WTC11 (cell line): Measurements from ENCODE around the gene SRPK1. TPM values are rescaled to one million over a fixed set of nuclear protein-coding genes. Genes with fewer than 3 reads are reported as not detected.

Source experiments
- ATAC-seq: fragments of 200-7000 bp; cut with Tn5 transposase; 2 replicates; pipeline ENCODE4 v1.10.0; 2021; ENCODE audit warnings: mild to moderate bottlenecking, moderate library complexity
- CTCF ChIA-PET: fragments of 300-600 bp; sonication (Branson Sonifier 250); formaldehyde crosslinking; loops from one replicate; lab custom pipeline; 2021; ENCODE audit warnings: antibody characterized with exemption; lab: Charles Lee
- POLR2A ChIA-PET: fragments of 350-600 bp; sonication (Branson Sonifier 250); formaldehyde crosslinking; loops from one replicate; lab custom pipeline; 2021; ENCODE audit warnings: antibody characterized with exemption; lab: Charles Lee
- DNase-seq: peaks from one replicate; pipeline ENCODE4 v3.0.0; 2021; ENCODE audit warnings: low spot score
- H3K27ac Mint-ChIP-seq: 2 replicates; pipeline ENCODE4 v1.8.0; 2021; ENCODE audit warnings: mixed read lengths
- H3K27me3 Mint-ChIP-seq: 2 replicates; pipeline ENCODE4 v1.8.0; 2021; ENCODE audit warnings: low read depth, mild to moderate bottlenecking, moderate library complexity, mixed read lengths
- H3K36me3 Mint-ChIP-seq: 2 replicates; pipeline ENCODE4 v1.8.0; 2021; ENCODE audit warnings: mixed read lengths
- H3K4me1 Mint-ChIP-seq: 2 replicates; pipeline ENCODE4 v1.8.0; 2022; ENCODE audit warnings: mixed read lengths
- H3K4me3 Mint-ChIP-seq: 2 replicates; pipeline ENCODE4 v1.8.0; 2021; ENCODE audit warnings: mild to moderate bottlenecking, moderate library complexity, mixed read lengths
- H3K9me3 Mint-ChIP-seq: 2 replicates; pipeline ENCODE4 v1.8.0; 2021; ENCODE audit warnings: mixed read lengths
- ATF1 ChIP-seq: sonication (generic); formaldehyde crosslinking; IDR thresholded peaks from 2 replicates; pipeline ENCODE4 v1.8.1; 2023; ENCODE audit warnings: mild to moderate bottlenecking, moderate library complexity, missing genetic modification reagents
- ELF4 ChIP-seq: sonication (generic); formaldehyde crosslinking; IDR thresholded peaks from 2 replicates; pipeline ENCODE4 v1.8.1; 2022; ENCODE audit warnings: low read depth, mild to moderate bottlenecking, moderate library complexity, missing genetic modification reagents
- GRHL2 ChIP-seq: fragments of 250-450 bp; sonication (Bioruptor Pico); IDR thresholded peaks from 2 replicates; pipeline ENCODE4 v1.8.0; 2022; ENCODE audit warnings: mild to moderate bottlenecking, moderate library complexity; ENCODE audit not compliant: insufficient replicate concordance, severe bottlenecking
- IRF2 ChIP-seq: sonication (generic); formaldehyde crosslinking; IDR thresholded peaks from 2 replicates; pipeline ENCODE4 v1.8.0; 2022; ENCODE audit warnings: low read depth, missing genetic modification reagents, borderline replicate concordance
- NFATC4 ChIP-seq: fragments of 250-450 bp; sonication (Bioruptor Pico); IDR thresholded peaks from 2 replicates; pipeline ENCODE4 v1.9.0; 2021; ENCODE audit warnings: mild to moderate bottlenecking
- NR2C2 ChIP-seq: sonication (generic); formaldehyde crosslinking; IDR thresholded peaks from 2 replicates; pipeline ENCODE4 v1.8.0; 2022; ENCODE audit warnings: mild to moderate bottlenecking, missing genetic modification reagents
- RORB ChIP-seq: fragments of 250-450 bp; sonication (Bioruptor Pico); IDR thresholded peaks from 2 replicates; pipeline ENCODE4 v1.9.0; 2021; ENCODE audit warnings: mild to moderate bottlenecking
- SMAD4 ChIP-seq: sonication (generic); formaldehyde crosslinking; IDR thresholded peaks from 2 replicates; pipeline ENCODE4 v1.8.0; 2022; ENCODE audit warnings: mild to moderate bottlenecking, missing genetic modification reagents
- SOX15 ChIP-seq: fragments of 250-450 bp; sonication (Bioruptor Pico); IDR thresholded peaks from 2 replicates; pipeline ENCODE4 v1.9.0; 2021; ENCODE audit warnings: mild to moderate bottlenecking
- TEAD1 ChIP-seq: sonication (generic); formaldehyde crosslinking; IDR thresholded peaks from 2 replicates; pipeline ENCODE4 v1.8.0; 2022; ENCODE audit warnings: mild to moderate bottlenecking, missing genetic modification reagents
- TEAD4 ChIP-seq: sonication (generic); formaldehyde crosslinking; IDR thresholded peaks from 2 replicates; pipeline ENCODE4 v1.8.0; 2022; ENCODE audit warnings: mild to moderate bottlenecking, missing genetic modification reagents
- ZNF138 ChIP-seq: sonication (generic); formaldehyde crosslinking; conservative IDR thresholded peaks from 2 replicates; pipeline ENCODE4 v1.8.1; 2022; ENCODE audit warnings: mild to moderate bottlenecking, moderate library complexity, missing genetic modification reagents
- ZNF219 ChIP-seq: sonication (generic); formaldehyde crosslinking; IDR thresholded peaks from 2 replicates; pipeline ENCODE4 v1.8.0; 2023; ENCODE audit warnings: missing genetic modification reagents, mild to moderate bottlenecking, borderline replicate concordance
- ZNF423 ChIP-seq: fragments of 250-450 bp; sonication (Bioruptor Pico); IDR thresholded peaks from 2 replicates; pipeline ENCODE4 v2.1.2; 2022; ENCODE audit warnings: mild to moderate bottlenecking, moderate library complexity
- total RNA-seq: library from RNA; stranded (reverse); gene quantifications from 3 replicates; pipeline ENCODE4 v1.2.3, GENCODE V29; 2021
- TF ChIP-seq, protein P1 (sequence below): fragments of 250-450 bp; sonication (Bioruptor Pico); IDR thresholded peaks from 2 replicates; pipeline ENCODE4 v1.9.0; 2021; ENCODE audit warnings: moderate library complexity, mild to moderate bottlenecking, inconsistent platforms, borderline replicate concordance
- TF ChIP-seq, protein P2 (sequence below): sonication (generic); formaldehyde crosslinking; IDR thresholded peaks from 2 replicates; pipeline ENCODE4 v1.8.1; 2023; ENCODE audit warnings: mild to moderate bottlenecking, missing genetic modification reagents, moderate library complexity
- TF ChIP-seq, protein P3 (sequence below): sonication (generic); formaldehyde crosslinking; IDR thresholded peaks from 2 replicates; pipeline ENCODE4 v1.8.0; 2023; ENCODE audit warnings: missing genetic modification reagents, mild to moderate bottlenecking, borderline replicate concordance
- TF ChIP-seq, protein P4 (sequence below): fragments of 250-450 bp; sonication (Bioruptor Pico); conservative IDR thresholded peaks from 2 replicates; pipeline ENCODE4 v1.9.0; 2021; ENCODE audit warnings: mild to moderate bottlenecking
- TF ChIP-seq, protein P5 (sequence below): sonication (generic); formaldehyde crosslinking; IDR thresholded peaks from 2 replicates; pipeline ENCODE4 v1.8.1; 2022; ENCODE audit warnings: mild to moderate bottlenecking, moderate library complexity, missing genetic modification reagents

Gene SRPK1
- total RNA-seq, 1 experiment from 2014 or later: 100.0 TPM

DNA sequence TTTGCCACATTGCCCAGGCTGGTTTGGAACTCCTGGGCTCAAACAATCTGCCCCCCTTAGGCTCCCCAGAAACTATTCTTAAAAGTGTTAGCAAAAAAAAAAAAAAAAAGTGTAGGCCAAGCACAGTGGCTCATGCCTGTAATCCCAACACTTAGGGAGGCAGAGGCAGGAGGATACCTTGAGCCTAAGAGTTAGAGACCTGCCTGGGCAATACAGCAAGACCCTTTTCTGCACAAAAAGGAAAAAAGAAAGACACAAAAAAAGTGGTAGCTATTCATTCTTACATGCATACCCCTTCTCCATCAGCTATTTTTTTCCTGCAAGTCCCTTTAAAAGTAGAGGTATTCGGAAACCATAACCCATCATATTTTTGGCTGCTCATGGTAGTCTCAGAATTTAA lies 3.2 kb upstream of the SRPK1 start:
- ChIA-PET POLR2A (no interaction called here), CTCF (interaction anchor here (1.0 kb wide), 1 partner anchor 171 kb away, joined by 3 read pairs; no protein-coding TSS in a partner anchor)
- Mint-ChIP-seq H3K9me3 (no peaks in the 10 kb centered on the region), H3K36me3 (peaks cover 5% of the 10 kb centered on the region; the same call in 1 of the 2 replicates), H3K4me3 (no peak overlapping the region), H3K27ac (no peak overlapping the region), H3K27me3 (peaks cover 4% of the 10 kb centered on the region; the same call in 1 of the 2 replicates), H3K4me1 (peaks cover 14% of the 10 kb centered on the region)
- ATAC-seq (no peak), DNase-seq (no peak)
- TF ChIP-seq IRF2: no peak
- TF ChIP-seq ATF1 (CRISPR knock-in tag): no peak
- TF ChIP-seq, protein P1, sequence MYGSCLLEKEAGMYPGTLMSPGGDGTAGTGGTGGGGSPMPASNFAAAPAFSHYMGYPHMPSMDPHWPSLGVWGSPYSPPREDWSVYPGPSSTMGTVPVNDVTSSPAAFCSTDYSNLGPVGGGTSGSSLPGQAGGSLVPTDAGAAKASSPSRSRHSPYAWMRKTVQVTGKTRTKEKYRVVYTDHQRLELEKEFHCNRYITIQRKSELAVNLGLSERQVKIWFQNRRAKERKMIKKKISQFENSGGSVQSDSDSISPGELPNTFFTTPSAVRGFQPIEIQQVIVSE (CRISPR knock-in tag): no peak
- TF ChIP-seq ELF4 (CRISPR knock-in tag): no peak
- TF ChIP-seq ZNF423: no peak
- no peak for TF ChIP-seq GRHL2 (CRISPR knock-in tag)
- TF ChIP-seq, all 79 proteins: peak for 0

DNA sequence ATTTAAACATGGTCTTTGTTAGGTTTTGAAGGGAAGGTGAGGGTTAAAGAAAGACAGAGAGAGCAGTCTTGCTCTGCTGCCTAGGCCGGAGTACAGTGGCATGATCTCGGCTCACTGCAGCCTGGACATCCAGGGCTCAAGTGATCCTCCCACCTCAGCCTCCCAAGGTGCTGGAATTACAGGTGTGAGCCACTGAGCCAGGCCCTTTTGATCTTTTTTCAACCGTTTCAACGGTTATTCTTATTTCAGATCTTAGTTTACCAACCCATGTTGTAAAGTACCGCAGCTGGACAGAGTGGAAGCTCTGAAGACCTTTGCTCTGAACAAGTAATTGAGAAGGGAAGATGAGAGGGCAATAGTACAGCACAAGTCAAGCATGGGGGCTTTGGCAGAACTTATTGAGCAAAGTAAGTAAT lies 1.2 kb upstream of the SRPK1 start:
- TF ChIP-seq ZNF219: no peak
- no peak for TF ChIP-seq TEAD4 (CRISPR knock-in tag)
- TF ChIP-seq, protein P2, sequence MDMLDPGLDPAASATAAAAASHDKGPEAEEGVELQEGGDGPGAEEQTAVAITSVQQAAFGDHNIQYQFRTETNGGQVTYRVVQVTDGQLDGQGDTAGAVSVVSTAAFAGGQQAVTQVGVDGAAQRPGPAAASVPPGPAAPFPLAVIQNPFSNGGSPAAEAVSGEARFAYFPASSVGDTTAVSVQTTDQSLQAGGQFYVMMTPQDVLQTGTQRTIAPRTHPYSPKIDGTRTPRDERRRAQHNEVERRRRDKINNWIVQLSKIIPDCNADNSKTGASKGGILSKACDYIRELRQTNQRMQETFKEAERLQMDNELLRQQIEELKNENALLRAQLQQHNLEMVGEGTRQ (CRISPR knock-in tag): no peak
- TF ChIP-seq, protein P3, sequence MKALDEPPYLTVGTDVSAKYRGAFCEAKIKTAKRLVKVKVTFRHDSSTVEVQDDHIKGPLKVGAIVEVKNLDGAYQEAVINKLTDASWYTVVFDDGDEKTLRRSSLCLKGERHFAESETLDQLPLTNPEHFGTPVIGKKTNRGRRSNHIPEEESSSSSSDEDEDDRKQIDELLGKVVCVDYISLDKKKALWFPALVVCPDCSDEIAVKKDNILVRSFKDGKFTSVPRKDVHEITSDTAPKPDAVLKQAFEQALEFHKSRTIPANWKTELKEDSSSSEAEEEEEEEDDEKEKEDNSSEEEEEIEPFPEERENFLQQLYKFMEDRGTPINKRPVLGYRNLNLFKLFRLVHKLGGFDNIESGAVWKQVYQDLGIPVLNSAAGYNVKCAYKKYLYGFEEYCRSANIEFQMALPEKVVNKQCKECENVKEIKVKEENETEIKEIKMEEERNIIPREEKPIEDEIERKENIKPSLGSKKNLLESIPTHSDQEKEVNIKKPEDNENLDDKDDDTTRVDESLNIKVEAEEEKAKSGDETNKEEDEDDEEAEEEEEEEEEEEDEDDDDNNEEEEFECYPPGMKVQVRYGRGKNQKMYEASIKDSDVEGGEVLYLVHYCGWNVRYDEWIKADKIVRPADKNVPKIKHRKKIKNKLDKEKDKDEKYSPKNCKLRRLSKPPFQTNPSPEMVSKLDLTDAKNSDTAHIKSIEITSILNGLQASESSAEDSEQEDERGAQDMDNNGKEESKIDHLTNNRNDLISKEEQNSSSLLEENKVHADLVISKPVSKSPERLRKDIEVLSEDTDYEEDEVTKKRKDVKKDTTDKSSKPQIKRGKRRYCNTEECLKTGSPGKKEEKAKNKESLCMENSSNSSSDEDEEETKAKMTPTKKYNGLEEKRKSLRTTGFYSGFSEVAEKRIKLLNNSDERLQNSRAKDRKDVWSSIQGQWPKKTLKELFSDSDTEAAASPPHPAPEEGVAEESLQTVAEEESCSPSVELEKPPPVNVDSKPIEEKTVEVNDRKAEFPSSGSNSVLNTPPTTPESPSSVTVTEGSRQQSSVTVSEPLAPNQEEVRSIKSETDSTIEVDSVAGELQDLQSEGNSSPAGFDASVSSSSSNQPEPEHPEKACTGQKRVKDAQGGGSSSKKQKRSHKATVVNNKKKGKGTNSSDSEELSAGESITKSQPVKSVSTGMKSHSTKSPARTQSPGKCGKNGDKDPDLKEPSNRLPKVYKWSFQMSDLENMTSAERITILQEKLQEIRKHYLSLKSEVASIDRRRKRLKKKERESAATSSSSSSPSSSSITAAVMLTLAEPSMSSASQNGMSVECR (CRISPR knock-in tag): no peak
- TF ChIP-seq, protein P4, sequence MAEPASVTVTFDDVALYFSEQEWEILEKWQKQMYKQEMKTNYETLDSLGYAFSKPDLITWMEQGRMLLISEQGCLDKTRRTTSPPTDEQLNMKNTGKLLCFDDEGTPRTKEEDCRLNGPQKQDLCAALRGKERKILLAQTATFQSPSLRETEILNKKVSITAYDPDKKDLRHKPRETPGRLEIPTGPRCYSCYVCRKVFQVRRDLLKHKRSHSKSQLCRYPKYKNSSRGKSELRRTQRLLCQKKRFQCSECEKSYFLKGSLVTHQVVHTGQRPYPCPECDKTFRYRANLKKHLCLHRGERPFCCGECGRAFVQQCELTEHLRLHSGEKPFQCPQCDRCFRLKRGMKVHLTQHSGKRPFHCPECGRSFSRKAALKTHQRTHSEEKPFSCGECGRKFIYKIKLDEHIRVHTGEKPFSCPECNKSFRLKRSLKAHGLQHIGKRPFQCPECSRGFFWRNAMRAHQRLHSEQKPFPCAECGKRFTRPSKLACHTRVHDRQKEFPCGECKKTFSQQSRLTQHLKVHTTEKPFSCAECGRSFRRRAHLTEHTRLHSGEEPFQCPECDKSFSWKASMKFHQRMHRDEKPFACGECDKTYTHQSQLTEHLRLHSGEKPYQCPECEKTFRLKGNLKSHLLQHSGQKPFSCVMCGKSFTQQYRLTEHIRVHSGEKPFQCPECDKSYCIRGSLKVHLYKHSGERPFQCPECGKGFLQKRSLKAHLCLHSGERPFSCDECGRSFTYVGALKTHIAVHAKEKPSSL (CRISPR knock-in tag): no peak
- no peak for TF ChIP-seq NR2C2 (CRISPR knock-in tag)
- no peak for TF ChIP-seq SMAD4 (CRISPR knock-in tag)
- no peak for TF ChIP-seq NFATC4 (CRISPR knock-in tag)
- TF ChIP-seq SOX15 (CRISPR knock-in tag): no peak
- TF ChIP-seq, protein P5, sequence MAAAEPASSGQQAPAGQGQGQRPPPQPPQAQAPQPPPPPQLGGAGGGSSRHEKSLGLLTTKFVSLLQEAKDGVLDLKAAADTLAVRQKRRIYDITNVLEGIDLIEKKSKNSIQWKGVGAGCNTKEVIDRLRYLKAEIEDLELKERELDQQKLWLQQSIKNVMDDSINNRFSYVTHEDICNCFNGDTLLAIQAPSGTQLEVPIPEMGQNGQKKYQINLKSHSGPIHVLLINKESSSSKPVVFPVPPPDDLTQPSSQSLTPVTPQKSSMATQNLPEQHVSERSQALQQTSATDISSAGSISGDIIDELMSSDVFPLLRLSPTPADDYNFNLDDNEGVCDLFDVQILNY (CRISPR knock-in tag): no peak
- TF ChIP-seq RORB (CRISPR knock-in tag): no peak
- TF ChIP-seq TEAD1: no peak
- no peak for TF ChIP-seq ZNF138
- Mint-ChIP-seq H3K4me3 (peak overlapping the region; percentile 84), H3K9me3 (no peaks in the 10 kb centered on the region), H3K27ac (no peak overlapping the region), H3K4me1 (peaks cover 31% of the 10 kb centered on the region), H3K27me3 (peaks cover 4% of the 10 kb centered on the region; the same call in 1 of the 2 replicates), H3K36me3 (peaks cover 15% of the 10 kb centered on the region)
- ATAC-seq (no peak), DNase-seq (no peak)
- ChIA-PET POLR2A (no interaction called here), CTCF (no interaction called here)
